ENCODE results near the gene TXNL4A.

DNA sequence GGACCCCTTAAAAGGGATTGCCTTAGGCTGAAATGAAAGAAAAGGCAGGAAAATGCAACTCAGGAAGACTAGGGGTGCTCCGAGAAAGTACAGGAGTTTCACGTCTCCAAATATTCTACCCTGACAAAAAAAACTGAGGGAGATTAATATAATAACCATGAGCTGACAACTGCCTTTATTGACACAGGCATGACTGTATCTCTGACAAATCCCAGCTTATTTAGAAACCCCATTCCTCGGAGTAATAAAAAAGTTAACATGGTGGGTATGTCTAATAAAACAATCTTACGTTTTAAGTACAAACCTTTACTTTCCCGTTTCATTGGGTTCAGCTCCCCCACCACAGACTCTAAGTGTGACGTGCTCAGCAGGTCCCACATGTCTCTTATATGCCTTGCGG, 38.0 kb upstream of the TXNL4A start:
- TF ChIP-seq ZFP3 (CRISPR knock-in tag; IDR thresholded peaks at IDR 0.05) (no peak), GLIS3 (CRISPR knock-in tag; IDR thresholded peaks at IDR 0.05) (no peak), ZNF565 (CRISPR knock-in tag; conservative IDR thresholded peaks at IDR 0.05; ENCODE audit: low read depth) (no peak), ZC3H10 (CRISPR knock-in tag; IDR thresholded peaks at IDR 0.05) (no peak), SNAI2 (CRISPR knock-in tag; IDR thresholded peaks at IDR 0.05) (no peak), BACH2 (CRISPR knock-in tag; IDR thresholded peaks at IDR 0.05; ENCODE audit: borderline replicate concordance) (no peak), ZFP30 (CRISPR knock-in tag; IDR thresholded peaks at IDR 0.05) (no peak), ARNTL (CRISPR knock-in tag; IDR thresholded peaks at IDR 0.05; ENCODE audit: borderline replicate concordance, low read depth) (no peak), RARB (CRISPR knock-in tag; IDR thresholded peaks at IDR 0.05) (no peak)
- TF ChIP-seq, protein P1, sequence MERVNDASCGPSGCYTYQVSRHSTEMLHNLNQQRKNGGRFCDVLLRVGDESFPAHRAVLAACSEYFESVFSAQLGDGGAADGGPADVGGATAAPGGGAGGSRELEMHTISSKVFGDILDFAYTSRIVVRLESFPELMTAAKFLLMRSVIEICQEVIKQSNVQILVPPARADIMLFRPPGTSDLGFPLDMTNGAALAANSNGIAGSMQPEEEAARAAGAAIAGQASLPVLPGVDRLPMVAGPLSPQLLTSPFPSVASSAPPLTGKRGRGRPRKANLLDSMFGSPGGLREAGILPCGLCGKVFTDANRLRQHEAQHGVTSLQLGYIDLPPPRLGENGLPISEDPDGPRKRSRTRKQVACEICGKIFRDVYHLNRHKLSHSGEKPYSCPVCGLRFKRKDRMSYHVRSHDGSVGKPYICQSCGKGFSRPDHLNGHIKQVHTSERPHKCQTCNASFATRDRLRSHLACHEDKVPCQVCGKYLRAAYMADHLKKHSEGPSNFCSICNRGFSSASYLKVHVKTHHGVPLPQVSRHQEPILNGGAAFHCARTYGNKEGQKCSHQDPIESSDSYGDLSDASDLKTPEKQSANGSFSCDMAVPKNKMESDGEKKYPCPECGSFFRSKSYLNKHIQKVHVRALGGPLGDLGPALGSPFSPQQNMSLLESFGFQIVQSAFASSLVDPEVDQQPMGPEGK (CRISPR knock-in tag; IDR thresholded peaks at IDR 0.05; ENCODE audit: borderline replicate concordance): no peak
- TF ChIP-seq, protein P2, sequence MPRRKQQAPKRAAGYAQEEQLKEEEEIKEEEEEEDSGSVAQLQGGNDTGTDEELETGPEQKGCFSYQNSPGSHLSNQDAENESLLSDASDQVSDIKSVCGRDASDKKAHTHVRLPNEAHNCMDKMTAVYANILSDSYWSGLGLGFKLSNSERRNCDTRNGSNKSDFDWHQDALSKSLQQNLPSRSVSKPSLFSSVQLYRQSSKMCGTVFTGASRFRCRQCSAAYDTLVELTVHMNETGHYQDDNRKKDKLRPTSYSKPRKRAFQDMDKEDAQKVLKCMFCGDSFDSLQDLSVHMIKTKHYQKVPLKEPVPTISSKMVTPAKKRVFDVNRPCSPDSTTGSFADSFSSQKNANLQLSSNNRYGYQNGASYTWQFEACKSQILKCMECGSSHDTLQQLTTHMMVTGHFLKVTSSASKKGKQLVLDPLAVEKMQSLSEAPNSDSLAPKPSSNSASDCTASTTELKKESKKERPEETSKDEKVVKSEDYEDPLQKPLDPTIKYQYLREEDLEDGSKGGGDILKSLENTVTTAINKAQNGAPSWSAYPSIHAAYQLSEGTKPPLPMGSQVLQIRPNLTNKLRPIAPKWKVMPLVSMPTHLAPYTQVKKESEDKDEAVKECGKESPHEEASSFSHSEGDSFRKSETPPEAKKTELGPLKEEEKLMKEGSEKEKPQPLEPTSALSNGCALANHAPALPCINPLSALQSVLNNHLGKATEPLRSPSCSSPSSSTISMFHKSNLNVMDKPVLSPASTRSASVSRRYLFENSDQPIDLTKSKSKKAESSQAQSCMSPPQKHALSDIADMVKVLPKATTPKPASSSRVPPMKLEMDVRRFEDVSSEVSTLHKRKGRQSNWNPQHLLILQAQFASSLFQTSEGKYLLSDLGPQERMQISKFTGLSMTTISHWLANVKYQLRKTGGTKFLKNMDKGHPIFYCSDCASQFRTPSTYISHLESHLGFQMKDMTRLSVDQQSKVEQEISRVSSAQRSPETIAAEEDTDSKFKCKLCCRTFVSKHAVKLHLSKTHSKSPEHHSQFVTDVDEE (CRISPR knock-in tag; IDR thresholded peaks at IDR 0.05): no peak
- TF ChIP-seq, protein P3, sequence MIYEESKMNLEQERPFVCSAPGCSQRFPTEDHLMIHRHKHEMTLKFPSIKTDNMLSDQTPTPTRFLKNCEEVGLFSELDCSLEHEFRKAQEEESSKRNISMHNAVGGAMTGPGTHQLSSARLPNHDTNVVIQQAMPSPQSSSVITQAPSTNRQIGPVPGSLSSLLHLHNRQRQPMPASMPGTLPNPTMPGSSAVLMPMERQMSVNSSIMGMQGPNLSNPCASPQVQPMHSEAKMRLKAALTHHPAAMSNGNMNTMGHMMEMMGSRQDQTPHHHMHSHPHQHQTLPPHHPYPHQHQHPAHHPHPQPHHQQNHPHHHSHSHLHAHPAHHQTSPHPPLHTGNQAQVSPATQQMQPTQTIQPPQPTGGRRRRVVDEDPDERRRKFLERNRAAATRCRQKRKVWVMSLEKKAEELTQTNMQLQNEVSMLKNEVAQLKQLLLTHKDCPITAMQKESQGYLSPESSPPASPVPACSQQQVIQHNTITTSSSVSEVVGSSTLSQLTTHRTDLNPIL (CRISPR knock-in tag; IDR thresholded peaks at IDR 0.05; ENCODE audit: low read depth): no peak
